IPS DF 6.9 (cell line): ENCODE results near the gene VAV2.
"Not testable (repeated sequence)": the region's sequence is repeated elsewhere in the genome, so short reads cannot be mapped to it uniquely, and the experiment has no call there.

Experiments
- DNase-seq: peaks from one replicate; pipeline ENCODE4 v3.0.0-alpha.2; 2013; ENCODE audit warnings: low read depth, low spot score
- H3K27ac ChIP-seq: one replicate; pipeline ENCODE4 v1.5.1; 2013; ENCODE audit warnings: low read length, control low read depth
- H3K27me3 ChIP-seq: 2 replicates; pipeline ENCODE4 v1.6.1; 2013; ENCODE audit warnings: mild to moderate bottlenecking, low read length; ENCODE audit not compliant: control insufficient read depth, insufficient read depth
- H3K36me3 ChIP-seq: 2 replicates; pipeline ENCODE4 v1.6.1; 2013; ENCODE audit warnings: low read length; ENCODE audit not compliant: control insufficient read depth, insufficient read depth
- H3K4me1 ChIP-seq: 2 replicates; pipeline ENCODE4 v1.6.1; 2013; ENCODE audit warnings: low read length; ENCODE audit not compliant: control insufficient read depth, insufficient read depth
- H3K4me3 ChIP-seq: 2 replicates; pipeline ENCODE4 v1.5.1; 2013; ENCODE audit warnings: mild to moderate bottlenecking, low read length
- H3K9me3 ChIP-seq: 2 replicates; pipeline ENCODE4 v1.6.1; 2013; ENCODE audit warnings: low read length, inconsistent platforms; ENCODE audit not compliant: control insufficient read depth, insufficient read depth
- WGBS: extraction: QIAGEN DNeasy Blood & Tissue Kit; methylation state at CpG from one replicate; pipeline ENCODE4 v1.1.7; 2013; ENCODE audit warnings: mixed read lengths, missing lambda C conversion rate; ENCODE audit not compliant: insufficient read length, insufficient coverage; 5-methylcytosine and 5-hydroxymethylcytosine counted together

The VAV2 gene

DNA sequence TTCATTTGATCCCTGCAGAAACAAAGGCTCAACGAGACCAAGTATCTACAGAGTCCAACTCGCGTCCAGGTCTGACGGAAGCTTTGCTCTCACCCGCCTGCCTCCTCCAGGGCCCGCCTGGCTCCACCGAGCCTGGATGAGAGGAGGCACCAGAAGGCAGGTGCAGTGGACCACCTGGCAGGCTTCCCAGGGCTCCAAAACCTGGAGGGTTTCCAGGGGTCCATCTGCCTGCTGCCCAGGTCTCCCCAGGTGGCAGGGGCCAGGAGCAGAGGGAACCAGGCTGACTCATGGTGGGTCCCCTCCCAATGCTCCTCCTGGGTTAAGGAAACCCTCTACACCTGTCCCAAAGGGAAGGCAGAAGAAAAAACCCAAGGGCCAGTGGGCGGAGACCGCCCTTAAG is 59.5 kb downstream of the VAV2 start:
- DNase-seq = no peak
- WGBS = no CpG with 5 or more reads among the region's 9 CpGs

GRCh38 chr9:133932181-133932580 is 59.9 kb downstream of the VAV2 start:
- H3K27ac ChIP-seq = no peak overlapping the region
- H3K4me3 ChIP-seq = no peak overlapping the region
- H3K27me3 ChIP-seq = no peaks in the 10 kb centered on the region
- no peak for DNase-seq
- no peaks in the 10 kb centered on the region for H3K9me3 ChIP-seq
- H3K4me1 ChIP-seq = no peaks in the 10 kb centered on the region; the same call in 1 of the 2 replicates
- no CpG with 5 or more reads among the region's 15 CpGs for WGBS
- 0 out of 2 replicates have a peak, but pooled peaks cover 1% of the 10 kb centered on the region for H3K36me3 ChIP-seq

More for the DNA sequence above, 59.5 kb downstream of the VAV2 start:
- Histone ChIP-seq H3K4me1 (no peaks in the 10 kb centered on the region; the same call in 1 of the 2 replicates), H3K9me3 (no peaks in the 10 kb centered on the region), H3K27ac (no peak overlapping the region), H3K4me3 (no peak overlapping the region), H3K27me3 (no peaks in the 10 kb centered on the region), H3K36me3 (0 out of 2 replicates have a peak, but pooled peaks cover 3% of the 10 kb centered on the region)

DNA sequence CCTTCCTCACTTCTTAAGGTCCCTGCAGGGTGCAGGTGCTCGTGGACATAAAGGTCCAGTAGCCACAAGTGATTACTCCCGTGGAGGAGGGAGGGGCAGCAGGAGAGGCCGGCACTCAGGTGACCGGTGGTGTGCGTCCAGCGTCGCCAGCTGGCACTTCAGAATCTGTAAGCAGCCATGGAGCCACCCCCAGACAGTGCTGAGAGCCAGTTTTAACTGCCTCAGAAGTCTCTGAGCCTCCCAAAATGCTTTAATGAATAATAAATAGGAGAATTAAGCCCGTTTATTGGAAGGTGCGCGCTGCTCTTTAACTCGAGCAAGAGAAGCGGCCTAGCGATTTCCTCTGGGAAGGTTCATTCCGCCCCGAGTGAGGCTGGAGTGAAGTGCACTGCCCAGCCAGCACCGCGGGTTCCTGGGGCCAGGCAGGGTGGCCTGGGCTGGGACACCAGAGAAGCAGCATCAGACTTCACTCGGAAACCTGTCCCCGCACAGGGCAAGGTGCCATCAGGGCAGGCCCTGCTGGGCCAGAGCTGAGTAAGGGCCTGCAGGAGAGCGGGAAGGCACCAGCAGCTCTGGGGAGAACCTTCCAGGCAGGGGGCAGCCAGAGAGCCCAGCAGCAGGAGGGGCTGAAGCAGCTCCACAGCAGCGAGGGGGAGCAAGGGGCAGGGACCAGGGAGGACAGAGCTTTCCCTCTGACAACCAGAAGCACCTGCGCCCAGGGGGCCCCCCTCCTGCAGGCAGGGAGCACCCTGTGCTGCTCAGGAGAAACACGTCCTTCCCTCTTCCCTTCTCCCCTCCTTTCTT is 61.2 kb downstream of the VAV2 start:
- H3K9me3 ChIP-seq = no peaks in the 10 kb centered on the region
- no CpG with 5 or more reads among the region's 23 CpGs for WGBS
- no peak for DNase-seq
- no peak overlapping the region for H3K4me3 ChIP-seq
- no peaks in the 10 kb centered on the region for H3K36me3 ChIP-seq
- no peaks in the 10 kb centered on the region for H3K27me3 ChIP-seq
- no peak overlapping the region for H3K27ac ChIP-seq
- H3K4me1 ChIP-seq = no peaks in the 10 kb centered on the region; the same call in 1 of the 2 replicates

DNA sequence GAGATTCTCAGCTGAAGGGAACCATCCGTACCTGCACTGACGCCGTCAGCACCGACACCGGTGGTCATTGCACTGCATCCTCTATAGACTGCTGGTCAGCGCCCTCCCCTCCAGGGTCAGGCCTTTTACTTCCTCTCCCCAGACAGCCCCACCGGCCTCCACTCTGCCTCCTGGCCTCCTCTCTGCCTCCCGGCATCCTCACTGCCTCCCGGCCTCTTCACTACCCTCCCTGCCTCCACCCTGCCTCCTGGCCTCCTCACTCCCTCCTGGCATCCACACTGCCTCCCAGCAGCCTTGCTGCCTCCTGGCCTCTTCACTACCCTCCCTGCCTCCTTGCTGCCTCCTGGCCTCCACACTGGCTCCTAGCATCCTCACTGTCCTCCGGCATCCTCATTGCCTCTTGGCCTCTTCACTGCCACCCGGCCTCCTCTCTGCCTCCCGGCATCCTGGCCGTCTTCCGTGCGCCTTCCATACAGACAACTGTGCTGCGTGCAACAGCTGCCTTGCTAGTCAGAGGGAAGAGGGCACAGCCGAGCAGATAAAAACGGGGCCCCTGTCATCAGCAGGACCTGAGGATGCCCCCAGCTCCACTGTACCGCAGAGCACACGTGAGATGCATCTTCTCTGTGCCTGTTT is 62.0 kb downstream of the VAV2 start:
- no peaks in the 10 kb centered on the region for H3K9me3 ChIP-seq
- no peaks in the 10 kb centered on the region for H3K27me3 ChIP-seq
- no peaks in the 10 kb centered on the region for H3K36me3 ChIP-seq
- no peak for DNase-seq
- WGBS = no CpG with 5 or more reads among the region's 20 CpGs
- no peak overlapping the region for H3K4me3 ChIP-seq
- no peak overlapping the region for H3K27ac ChIP-seq
- H3K4me1 ChIP-seq = no peaks in the 10 kb centered on the region

GRCh38 chr9:133929599-133929998 is 62.5 kb downstream of the VAV2 start:
- H3K27ac ChIP-seq = no peak overlapping the region
- no peaks in the 10 kb centered on the region for H3K36me3 ChIP-seq
- DNase-seq = no peak
- no peak overlapping the region for H3K4me3 ChIP-seq
- no peaks in the 10 kb centered on the region for H3K9me3 ChIP-seq
- no peaks in the 10 kb centered on the region for H3K4me1 ChIP-seq
- no CpG with 5 or more reads among the region's 10 CpGs for WGBS
- H3K27me3 ChIP-seq = no peaks in the 10 kb centered on the region

- no peak overlapping the region for H3K27ac ChIP-seq
- H3K36me3 ChIP-seq = no peaks in the 10 kb centered on the region
- H3K9me3 ChIP-seq = no peaks in the 10 kb centered on the region
- DNase-seq = no peak
- no peaks in the 10 kb centered on the region for H3K27me3 ChIP-seq
- no CpG with 5 or more reads among the region's 14 CpGs for WGBS
- no peak overlapping the region for H3K4me3 ChIP-seq
- H3K4me1 ChIP-seq = no peaks in the 10 kb centered on the region
These were observed 63.8 kb downstream of the VAV2 start for GRCh38 chr9:133928248-133928764.

DNA sequence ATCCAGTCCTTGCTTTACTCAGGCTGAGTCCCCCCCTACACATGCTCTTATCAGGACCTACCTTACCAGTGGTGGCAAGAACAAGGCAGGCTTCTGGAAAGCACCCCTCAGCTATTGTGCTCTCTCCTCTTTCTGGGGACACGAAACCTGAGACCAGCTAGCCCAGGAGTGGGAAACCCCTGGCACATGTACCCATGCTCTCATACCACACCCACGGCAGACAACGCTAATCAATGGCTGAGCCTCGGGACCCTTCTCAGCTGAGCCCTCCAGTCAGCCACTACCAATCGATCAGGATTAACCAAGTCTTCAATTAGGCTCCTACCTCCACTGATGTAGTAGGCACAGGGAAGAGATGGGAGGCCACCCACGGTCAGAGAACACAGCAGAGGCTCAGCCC is 65.1 kb downstream of the VAV2 start:
- no peak for DNase-seq
- H3K36me3 ChIP-seq = no peaks in the 10 kb centered on the region
- no peaks in the 10 kb centered on the region for H3K4me1 ChIP-seq
- WGBS = no CpG with 5 or more reads among the region's 6 CpGs
- no peak overlapping the region for H3K4me3 ChIP-seq
- H3K27me3 ChIP-seq = no peaks in the 10 kb centered on the region
- H3K9me3 ChIP-seq = no peaks in the 10 kb centered on the region
- no peak overlapping the region for H3K27ac ChIP-seq

DNA sequence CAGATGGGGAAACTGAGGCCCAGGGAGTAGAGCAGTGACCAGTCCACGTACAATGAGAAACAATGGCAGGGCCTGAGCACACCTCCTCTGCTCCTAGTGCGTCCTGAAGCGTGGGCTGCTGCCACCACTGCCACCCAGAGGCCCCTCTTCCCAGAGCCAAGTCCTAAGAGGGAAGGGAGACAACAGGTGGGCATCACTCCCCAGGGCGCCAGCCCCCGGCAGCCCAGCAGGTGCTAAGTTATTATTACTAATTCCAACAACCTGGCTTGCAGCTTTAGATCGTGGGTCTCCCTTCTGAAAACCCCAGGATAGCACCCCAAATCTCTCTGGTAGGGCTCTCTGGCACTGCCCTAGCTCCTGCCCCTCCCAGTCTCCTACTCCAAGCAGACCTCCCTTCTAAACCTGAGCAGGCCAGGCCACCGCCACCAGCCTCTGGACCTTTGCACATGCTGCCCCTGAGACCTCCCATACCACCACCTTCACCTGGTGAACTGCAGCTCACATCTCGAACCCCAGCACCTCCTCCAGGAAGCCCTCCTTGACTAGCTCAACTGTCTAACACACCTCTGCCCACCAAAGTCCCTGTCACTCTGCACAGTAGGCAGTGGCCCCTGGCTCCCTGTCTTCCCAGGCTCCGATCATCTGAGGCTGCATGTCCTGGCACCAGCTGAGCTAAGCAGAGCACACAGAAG is 65.8 kb downstream of the VAV2 start:
- WGBS = no CpG with 5 or more reads among the region's 9 CpGs
- H3K36me3 ChIP-seq = no peaks in the 10 kb centered on the region
- H3K9me3 ChIP-seq = no peaks in the 10 kb centered on the region
- DNase-seq = no peak
- no peaks in the 10 kb centered on the region for H3K27me3 ChIP-seq
- H3K27ac ChIP-seq = no peak overlapping the region
- H3K4me1 ChIP-seq = no peaks in the 10 kb centered on the region
- no peak overlapping the region for H3K4me3 ChIP-seq

- no peaks in the 10 kb centered on the region for H3K4me1 ChIP-seq
- H3K27me3 ChIP-seq = no peaks in the 10 kb centered on the region
- no peaks in the 10 kb centered on the region for H3K9me3 ChIP-seq
- WGBS = no CpG with 5 or more reads among the region's 5 CpGs
- H3K27ac ChIP-seq = no peak overlapping the region
- no peak overlapping the region for H3K4me3 ChIP-seq
- no peak for DNase-seq
- no peaks in the 10 kb centered on the region for H3K36me3 ChIP-seq
These were observed 67.7 kb downstream of the VAV2 start for GRCh38 chr9:133924453-133924852.

DNA sequence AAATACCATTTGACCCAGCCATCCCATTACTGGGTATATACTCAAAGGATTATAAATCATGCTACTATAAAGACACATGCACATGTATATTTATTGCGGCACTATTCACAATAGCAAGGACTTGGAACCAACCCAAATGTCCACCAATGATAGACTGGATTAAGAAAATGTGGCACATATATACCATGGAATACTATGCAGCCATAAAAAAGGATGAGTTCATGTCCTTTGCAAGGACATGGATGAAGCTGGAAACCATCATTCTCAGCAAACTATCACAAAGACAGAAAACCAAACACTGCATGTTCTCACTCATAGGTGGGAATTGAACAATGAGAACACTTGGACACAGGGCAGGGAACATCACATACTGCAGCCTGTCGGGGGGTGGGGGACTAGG is 68.5 kb downstream of the VAV2 start:
- H3K27me3 ChIP-seq, H3K4me3 ChIP-seq, H3K36me3 ChIP-seq, H3K4me1 ChIP-seq, H3K9me3 ChIP-seq, H3K27ac ChIP-seq, DNase-seq: not testable (repeated sequence)
- WGBS = no CpG with 5 or more reads among the region's 2 CpGs
